Natural killer cell (primary cell): ENCODE results near the gene WDR45. TPM values are rescaled to one million over a fixed set of nuclear protein-coding genes. Genes with fewer than 3 reads are reported as not detected.
A peak's percentile ranks its signal among the peaks of the same experiment; 100 is the strongest.

Experiments used
- ATAC-seq, 3 donors: fragments of 150-1000 bp in 2 of 3; fragments of 200-7000 bp in 1 of 3; cut with Tn5 transposase; 1 replicate in 1 of 3; 2 replicates in 2 of 3; pipeline ENCODE4 v1.10.0; 2021; ENCODE audit warnings: mild to moderate bottlenecking in 2 of 3, moderate library complexity in 2 of 3
- DNase-seq, 2 donors: peaks; one replicate each; pipeline versions ENCODE4 v3.0.0 to v3.0.0-alpha.2; 2013 to 2021; ENCODE audit warnings: mixed read lengths in 1 of 2
- H3K27ac ChIP-seq: one replicate; pipeline ENCODE4 v1.5.1; 2013; ENCODE audit warnings: mild to moderate bottlenecking, low read length
- H3K27me3 ChIP-seq: one replicate; pipeline ENCODE4 v1.6.1; 2013; ENCODE audit warnings: low read length; ENCODE audit not compliant: control insufficient read depth, insufficient read depth
- H3K36me3 ChIP-seq: one replicate; pipeline ENCODE4 v1.6.1; 2013; ENCODE audit warnings: low read length; ENCODE audit not compliant: control insufficient read depth, insufficient read depth
- H3K4me1 ChIP-seq: one replicate; pipeline ENCODE4 v1.6.1; 2013; ENCODE audit warnings: low read length; ENCODE audit not compliant: control insufficient read depth, insufficient read depth
- H3K4me3 ChIP-seq: one replicate; pipeline ENCODE4 v1.5.1; 2013; ENCODE audit warnings: low read length
- H3K9me3 ChIP-seq: one replicate; pipeline ENCODE4 v1.6.1; 2013; ENCODE audit warnings: low read length; ENCODE audit not compliant: control insufficient read depth, insufficient read depth
- H3K27ac Mint-ChIP-seq, 2 donors: one replicate each; pipeline ENCODE4 v1.8.0; 2022; ENCODE audit warnings: mild to moderate bottlenecking in 2 of 2, mixed read lengths in 2 of 2, moderate library complexity in 1 of 2
- H3K27me3 Mint-ChIP-seq, 2 donors: one replicate each; pipeline ENCODE4 v1.8.0; 2022; ENCODE audit warnings: low read depth in 2 of 2, mixed read lengths in 2 of 2
- H3K36me3 Mint-ChIP-seq: one replicate; pipeline ENCODE4 v1.8.0; 2022; ENCODE audit warnings: mixed read lengths
- H3K4me1 Mint-ChIP-seq, 2 donors: one replicate each; pipeline ENCODE4 v1.8.0; 2022; ENCODE audit warnings: mixed read lengths in 2 of 2
- H3K4me3 Mint-ChIP-seq: one replicate; pipeline ENCODE4 v1.8.0; 2022; ENCODE audit warnings: mild to moderate bottlenecking, moderate library complexity, mixed read lengths
- H3K9me3 Mint-ChIP-seq, 2 donors: one replicate each; pipeline ENCODE4 v1.8.0; 2022; ENCODE audit warnings: mixed read lengths in 2 of 2
- WGBS: methylation state at CpG from one replicate; pipeline ENCODE4 v1.1.7; 2013; ENCODE audit warnings: missing lambda C conversion rate; ENCODE audit not compliant: insufficient coverage; 5-methylcytosine and 5-hydroxymethylcytosine counted together
- intact Hi-C: fragments of 100-400 bp; cut with micrococcal nuclease; formaldehyde crosslinking; loops from one replicate; pipeline ENCODE4 v1.14.2; 2022
- total RNA-seq, 4 donors: library from RNA; stranded (reverse); fragments of 120-200 nt in 1 of 4; gene quantifications; one replicate each; pipeline versions ENCODE4 v1.2.3 to v1.2.4, GENCODE V29; 2013 to 2022
- TF ChIP-seq, protein P1 (sequence below): fragments of 200-600 bp; IDR thresholded peaks from one replicate; pipeline ENCODE4 v1.8.0; 2022; ENCODE audit warnings: antibody characterized with exemption

Gene WDR45
- total RNA-seq, 3 donors from 2014 or later (not counting 1 experiment from before 2014, with no cell fraction given) = 116 to 142 (median 134) TPM

DNA sequence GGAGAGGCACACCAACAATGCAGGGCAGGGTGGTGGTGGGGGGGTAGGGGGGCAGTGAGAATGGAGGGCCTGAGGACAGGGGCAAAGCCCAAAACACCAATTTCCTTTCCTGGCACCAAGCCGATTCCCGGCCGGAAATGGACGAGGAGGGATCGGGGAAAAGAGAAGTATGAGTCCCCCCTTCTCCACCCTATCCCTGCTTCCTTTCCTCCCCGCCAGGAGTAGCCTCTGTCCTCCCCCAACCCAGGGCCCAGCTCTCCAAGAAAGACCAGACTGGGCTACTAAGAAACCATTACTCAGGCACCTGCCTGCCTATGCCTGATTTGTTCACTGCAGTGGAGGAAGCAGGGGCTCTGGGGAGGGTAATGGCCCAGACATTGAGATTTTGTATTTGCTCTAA, 20.5 kb downstream of the WDR45 start:
- H3K27me3 Mint-ChIP-seq = no peaks in the 10 kb centered on the region
- H3K4me1 Mint-ChIP-seq = peaks cover 0 to 13% of the 10 kb centered on the region in 2 donors
- Histone ChIP-seq H3K27me3 (no peaks in the 10 kb centered on the region), H3K36me3 (no peaks in the 10 kb centered on the region), H3K4me3 (no peak overlapping the region), H3K9me3 (no peaks in the 10 kb centered on the region), H3K27ac (no peak overlapping the region), H3K4me1 (peaks cover 7% of the 10 kb centered on the region)
- no peak for DNase-seq
- no peak overlapping the region for H3K27ac Mint-ChIP-seq
- H3K9me3 Mint-ChIP-seq = no peaks in the 10 kb centered on the region
- H3K36me3 Mint-ChIP-seq = no peaks in the 10 kb centered on the region
- no peak for ATAC-seq
- TF ChIP-seq, protein P1, sequence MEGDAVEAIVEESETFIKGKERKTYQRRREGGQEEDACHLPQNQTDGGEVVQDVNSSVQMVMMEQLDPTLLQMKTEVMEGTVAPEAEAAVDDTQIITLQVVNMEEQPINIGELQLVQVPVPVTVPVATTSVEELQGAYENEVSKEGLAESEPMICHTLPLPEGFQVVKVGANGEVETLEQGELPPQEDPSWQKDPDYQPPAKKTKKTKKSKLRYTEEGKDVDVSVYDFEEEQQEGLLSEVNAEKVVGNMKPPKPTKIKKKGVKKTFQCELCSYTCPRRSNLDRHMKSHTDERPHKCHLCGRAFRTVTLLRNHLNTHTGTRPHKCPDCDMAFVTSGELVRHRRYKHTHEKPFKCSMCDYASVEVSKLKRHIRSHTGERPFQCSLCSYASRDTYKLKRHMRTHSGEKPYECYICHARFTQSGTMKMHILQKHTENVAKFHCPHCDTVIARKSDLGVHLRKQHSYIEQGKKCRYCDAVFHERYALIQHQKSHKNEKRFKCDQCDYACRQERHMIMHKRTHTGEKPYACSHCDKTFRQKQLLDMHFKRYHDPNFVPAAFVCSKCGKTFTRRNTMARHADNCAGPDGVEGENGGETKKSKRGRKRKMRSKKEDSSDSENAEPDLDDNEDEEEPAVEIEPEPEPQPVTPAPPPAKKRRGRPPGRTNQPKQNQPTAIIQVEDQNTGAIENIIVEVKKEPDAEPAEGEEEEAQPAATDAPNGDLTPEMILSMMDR = no peak
- no peak overlapping the region for H3K4me3 Mint-ChIP-seq
- 100% methylated on average over 5 of the region's 6 CpGs for WGBS
- intact Hi-C loops = no loop called here

DNA sequence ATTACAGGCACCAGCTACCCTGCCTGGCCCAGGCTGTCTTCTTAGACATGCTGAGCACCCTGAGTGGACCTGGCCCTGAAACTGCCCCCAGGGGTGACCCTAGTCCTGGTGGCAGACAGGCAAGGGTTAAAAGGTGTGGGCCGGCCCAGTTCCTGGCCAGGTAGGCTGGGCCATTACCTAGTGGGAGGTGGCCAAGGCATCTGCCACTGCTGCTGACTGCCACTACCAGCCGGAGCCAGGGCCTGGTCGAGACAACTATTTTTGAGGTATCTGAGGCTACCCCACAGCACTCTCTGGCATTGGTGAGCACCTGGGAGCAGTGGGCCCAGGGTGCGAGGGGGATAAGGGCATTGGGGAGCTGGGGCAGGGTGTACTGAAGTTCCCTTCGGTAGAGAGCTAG, 20.9 kb downstream of the WDR45 start, which contains the start of gene CCDC120:
Gene CCDC120 (plus strand): TSS at position 206 of the 400 bp plus-strand sequence. CDS start 3,043 bp downstream, outside the sequence.
- no peak for ATAC-seq
- H3K27me3 ChIP-seq = no peaks in the 10 kb centered on the region
- H3K27ac Mint-ChIP-seq = no peak within 1 kb of the TSS
- H3K27me3 Mint-ChIP-seq = no peaks in the 10 kb centered on the region
- H3K4me3 ChIP-seq = no peak within 1 kb of the TSS
- no peaks in the 10 kb centered on the region for H3K36me3 Mint-ChIP-seq
- WGBS = 97% methylated on average over 4 of the region's 5 CpGs
- no peak within 1 kb of the TSS for H3K27ac ChIP-seq
- DNase-seq = no peak
- intact Hi-C loops = no loop called here
- TF ChIP-seq, protein P1 = no peak
- peaks cover 0 to 18% of the 10 kb centered on the region in 2 donors for H3K4me1 Mint-ChIP-seq
- no peak within 1 kb of the TSS for H3K4me3 Mint-ChIP-seq
- H3K4me1 ChIP-seq = peaks cover 11% of the 10 kb centered on the region
- H3K9me3 Mint-ChIP-seq = no peaks in the 10 kb centered on the region
- no peaks in the 10 kb centered on the region for H3K36me3 ChIP-seq
- no peaks in the 10 kb centered on the region for H3K9me3 ChIP-seq

DNA sequence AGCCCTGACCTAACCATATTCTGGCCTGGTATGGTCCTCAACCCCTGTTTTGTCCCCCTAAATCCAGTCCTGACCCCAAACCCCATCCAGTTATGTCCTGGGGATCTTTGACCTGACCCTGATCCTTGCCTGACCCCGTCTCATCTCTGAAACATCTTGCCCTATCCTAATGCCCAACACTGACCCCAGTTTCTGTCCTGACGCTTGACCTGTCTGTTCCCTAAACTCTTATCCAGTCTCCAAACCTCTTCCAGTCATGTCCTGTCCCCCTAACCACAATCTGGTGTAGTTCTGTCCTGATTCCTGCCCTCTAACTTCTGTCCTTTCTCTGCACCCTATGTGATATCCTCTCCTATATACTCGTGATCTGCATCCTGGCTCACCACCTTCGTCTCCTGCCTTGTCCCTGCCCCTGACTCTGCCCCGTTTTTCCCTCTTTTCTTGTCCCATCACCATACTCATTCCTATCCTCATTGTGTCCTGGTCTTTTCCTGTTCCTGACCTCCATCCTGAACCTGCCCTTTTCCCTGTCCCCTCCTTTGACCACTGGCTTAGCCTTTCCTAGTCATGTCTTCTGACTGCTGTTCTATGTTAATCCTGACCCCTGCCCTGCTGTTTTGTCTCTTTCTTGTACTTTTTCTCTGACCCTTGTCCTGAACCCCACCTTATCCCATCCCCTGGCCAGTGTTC, 25.5 kb downstream of the WDR45 start:
- Mint-ChIP-seq H3K4me3 (peak overlapping the region; percentile 65), H3K27ac (peak overlapping the region; percentile 47 to 93), H3K9me3 (no peaks in the 10 kb centered on the region), H3K27me3 (peaks cover 0 to 3% of the 10 kb centered on the region in 2 donors), H3K4me1 (peaks cover 7 to 29% of the 10 kb centered on the region in 2 donors), H3K36me3 (no peaks in the 10 kb centered on the region)
- Histone ChIP-seq H3K27ac (peak overlapping the region; percentile 87), H3K36me3 (no peaks in the 10 kb centered on the region), H3K4me1 (peaks cover 19% of the 10 kb centered on the region), H3K27me3 (no peaks in the 10 kb centered on the region), H3K4me3 (peak overlapping the region; percentile 46), H3K9me3 (no peaks in the 10 kb centered on the region)
- ATAC-seq (no peak), DNase-seq (no peak)
- intact Hi-C loops = no loop called here
- TF ChIP-seq, protein P1 = no peak
- 86% methylated on average over 5 of the region's 5 CpGs for WGBS
